Measurements from ENCODE around the gene LEKR1. TPM values are rescaled to one million over a fixed set of nuclear protein-coding genes. Genes with fewer than 3 reads are reported as not detected.
"Not testable (repeated sequence)": the region's sequence is repeated elsewhere in the genome, so short reads cannot be mapped to it uniquely, and the experiment has no call there.

Gene LEKR1
- total RNA-seq, 1 experiment from 2014 or later, result 5.1 TPM

- no peak for DNase-seq
- Mint-ChIP-seq H3K4me1 (ENCODE audit: low read depth, unreplicated experiment) (no peaks in the 10 kb centered on the region), H3K36me3 (ENCODE audit: insufficient read depth, unreplicated experiment) (no peaks in the 10 kb centered on the region), H3K27ac (ENCODE audit: unreplicated experiment) (no peak overlapping the region), H3K27me3 (ENCODE audit: unreplicated experiment) (no peaks in the 10 kb centered on the region), H3K4me3 (ENCODE audit: low read depth, unreplicated experiment) (no peak overlapping the region), H3K9me3 (ENCODE audit: low read depth, unreplicated experiment) (peaks cover 4% of the 10 kb centered on the region)
- intact Hi-C loops (cut with micrococcal nuclease; ENCODE audit: unreplicated experiment), result no loop called here
- BruUV-seq (replicated peaks), result no TSS peak
- no peak for TF ChIP-seq CTCF (IDR thresholded peaks at IDR 0.05; ENCODE audit: unreplicated experiment)
- CTCF ChIA-PET, result no interaction called here
Measured at GRCh38 chr3:156910022-156910421, 83.9 kb downstream of the LEKR1 start.

DNA sequence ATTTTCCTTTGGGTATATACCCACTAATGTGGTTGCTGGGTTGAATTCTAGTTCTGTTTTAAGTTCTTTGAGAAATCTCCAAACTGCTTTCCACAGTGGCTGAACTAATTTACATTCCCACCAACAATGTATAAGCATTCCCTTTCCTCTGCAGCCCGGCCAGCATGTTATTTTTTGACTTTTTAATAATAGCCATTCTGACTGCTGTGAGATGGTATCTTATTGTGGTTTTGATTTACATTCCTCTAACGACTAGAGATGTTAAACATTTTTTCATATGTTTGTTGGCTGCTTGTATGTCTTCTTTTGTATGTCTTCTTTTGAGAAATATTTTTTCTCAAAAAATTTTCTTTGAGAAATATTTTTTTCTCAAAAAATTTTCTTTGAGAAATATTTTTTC, 84.7 kb downstream of the LEKR1 start:
- H3K9me3 Mint-ChIP-seq (ENCODE audit: low read depth, unreplicated experiment); H3K4me1 Mint-ChIP-seq (ENCODE audit: low read depth, unreplicated experiment); BruUV-seq (replicated peaks); H3K27ac Mint-ChIP-seq (ENCODE audit: unreplicated experiment); DNase-seq; intact Hi-C loops (cut with micrococcal nuclease; ENCODE audit: unreplicated experiment); H3K36me3 Mint-ChIP-seq (ENCODE audit: insufficient read depth, unreplicated experiment); CTCF ChIA-PET; H3K27me3 Mint-ChIP-seq (ENCODE audit: unreplicated experiment); H3K4me3 Mint-ChIP-seq (ENCODE audit: low read depth, unreplicated experiment): not testable (repeated sequence)

DNA sequence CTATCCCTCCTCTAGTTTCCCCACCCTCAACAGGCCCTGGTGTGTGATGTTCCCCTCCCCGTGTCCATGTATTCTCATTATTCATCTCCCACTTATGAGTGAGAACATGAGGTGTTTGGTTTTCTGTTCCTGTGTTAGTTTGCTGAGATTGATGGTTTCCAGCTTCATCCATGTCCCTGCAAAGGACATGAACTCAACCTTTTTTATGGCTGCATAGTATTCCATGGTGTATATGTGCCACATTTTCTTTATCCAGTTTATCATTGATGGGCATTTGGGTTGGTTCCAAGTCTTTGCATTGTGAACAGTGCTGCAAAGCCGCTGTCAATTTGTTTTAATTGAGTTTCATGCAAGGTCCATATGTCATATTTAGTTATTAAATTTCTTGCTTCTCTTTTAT, 88.1 kb downstream of the LEKR1 start:
- BruUV-seq (replicated peaks); H3K36me3 Mint-ChIP-seq (ENCODE audit: insufficient read depth, unreplicated experiment); H3K4me3 Mint-ChIP-seq (ENCODE audit: low read depth, unreplicated experiment); H3K4me1 Mint-ChIP-seq (ENCODE audit: low read depth, unreplicated experiment); H3K9me3 Mint-ChIP-seq (ENCODE audit: low read depth, unreplicated experiment); DNase-seq; CTCF ChIA-PET; intact Hi-C loops (cut with micrococcal nuclease; ENCODE audit: unreplicated experiment); H3K27ac Mint-ChIP-seq (ENCODE audit: unreplicated experiment); H3K27me3 Mint-ChIP-seq (ENCODE audit: unreplicated experiment): not testable (repeated sequence)

DNA sequence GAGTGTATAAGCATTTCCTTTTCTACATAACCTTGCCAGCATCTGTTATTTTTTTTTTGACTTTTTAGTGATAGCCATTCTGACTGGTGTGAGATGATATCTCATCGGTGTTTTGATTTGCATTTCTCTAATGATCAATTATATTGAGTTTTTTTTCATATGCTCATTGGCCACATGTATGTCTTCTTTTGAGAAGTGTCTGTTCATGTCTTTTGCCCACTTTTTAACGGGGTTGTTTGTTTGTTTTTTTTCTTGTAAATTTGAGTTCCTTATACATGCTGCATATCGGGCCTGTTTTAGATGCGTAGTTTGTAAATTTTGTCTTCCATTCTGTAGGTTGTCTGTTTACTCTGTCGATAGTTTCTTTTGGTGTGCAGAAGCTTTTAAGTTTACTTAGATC, 89.2 kb downstream of the LEKR1 start:
- Mint-ChIP-seq H3K4me1 (ENCODE audit: low read depth, unreplicated experiment) (no peaks in the 10 kb centered on the region), H3K36me3 (ENCODE audit: insufficient read depth, unreplicated experiment) (no peaks in the 10 kb centered on the region), H3K4me3 (ENCODE audit: low read depth, unreplicated experiment) (no peak overlapping the region), H3K27me3 (ENCODE audit: unreplicated experiment) (no peaks in the 10 kb centered on the region), H3K9me3 (ENCODE audit: low read depth, unreplicated experiment) (peaks cover 2% of the 10 kb centered on the region), H3K27ac (ENCODE audit: unreplicated experiment) (no peak overlapping the region)
- DNase-seq, result no peak
- CTCF ChIA-PET, result no interaction called here
- no TSS peak for BruUV-seq (replicated peaks)
- intact Hi-C loops (cut with micrococcal nuclease; ENCODE audit: unreplicated experiment), result no loop called here
- TF ChIP-seq CTCF (IDR thresholded peaks at IDR 0.05; ENCODE audit: unreplicated experiment), result no peak

GRCh38 chr3:156918746-156919145, 92.6 kb downstream of the LEKR1 start:
- no peaks in the 10 kb centered on the region for H3K4me1 Mint-ChIP-seq (ENCODE audit: low read depth, unreplicated experiment)
- no peak overlapping the region for H3K27ac Mint-ChIP-seq (ENCODE audit: unreplicated experiment)

More at GRCh38 chr3:156918746-156919145, 92.6 kb downstream of the LEKR1 start:
- TF ChIP-seq CTCF (IDR thresholded peaks at IDR 0.05; ENCODE audit: unreplicated experiment), result no peak
- Mint-ChIP-seq H3K27me3 (ENCODE audit: unreplicated experiment) (no peaks in the 10 kb centered on the region), H3K4me3 (ENCODE audit: low read depth, unreplicated experiment) (no peak overlapping the region), H3K36me3 (ENCODE audit: insufficient read depth, unreplicated experiment) (no peaks in the 10 kb centered on the region), H3K9me3 (ENCODE audit: low read depth, unreplicated experiment) (peaks cover 2% of the 10 kb centered on the region)
- CTCF ChIA-PET, result no interaction called here
- DNase-seq, result no peak
- intact Hi-C loops (cut with micrococcal nuclease; ENCODE audit: unreplicated experiment), result no loop called here
- no TSS peak for BruUV-seq (replicated peaks)
